Measurements from ENCODE around the gene PHC2.

Gene PHC2

GRCh38 chr1:33420870-33421775 lies 9.8 kb downstream of the PHC2 start:
- DNase-seq = no peak

- no peak for DNase-seq
Measured at GRCh38 chr1:33418811-33419210, 12.1 kb downstream of the PHC2 start.

- no peak for DNase-seq
Measured at GRCh38 chr1:33414879-33415278, 16.0 kb downstream of the PHC2 start.

- DNase-seq = no peak
Measured at GRCh38 chr1:33410091-33410701, 20.7 kb downstream of the PHC2 start.

- DNase-seq = no peak
Measured at GRCh38 chr1:33408093-33408436, 22.8 kb downstream of the PHC2 start.

GRCh38 chr1:33407352-33408092 lies 23.4 kb downstream of the PHC2 start:
- no peak for DNase-seq

GRCh38 chr1:33402206-33402605 lies 28.7 kb downstream of the PHC2 start:
- DNase-seq = no peak

GRCh38 chr1:33401471-33401870 lies 29.4 kb downstream of the PHC2 start:
- no peak for DNase-seq

GRCh38 chr1:33400153-33400911 lies 30.6 kb downstream of the PHC2 start:
- no peak for DNase-seq

- no peak for DNase-seq
Measured at GRCh38 chr1:33399375-33399774, 31.5 kb downstream of the PHC2 start.

GRCh38 chr1:33397994-33398393 lies 32.9 kb downstream of the PHC2 start:
- no peak for DNase-seq

GRCh38 chr1:33397125-33397506 lies 33.8 kb downstream of the PHC2 start:
- no peak for DNase-seq

GRCh38 chr1:33396188-33397124 lies 34.4 kb downstream of the PHC2 start:
- DNase-seq = no peak

- no peak for DNase-seq
Measured at GRCh38 chr1:33394770-33395169, 36.1 kb downstream of the PHC2 start.

- no peak for DNase-seq
Measured at GRCh38 chr1:33393991-33394390, 36.9 kb downstream of the PHC2 start.

GRCh38 chr1:33393524-33393923 lies 37.4 kb downstream of the PHC2 start:
- DNase-seq = no peak

- no peak for DNase-seq
Measured at GRCh38 chr1:33392639-33393038, 38.3 kb downstream of the PHC2 start.

GRCh38 chr1:33392206-33392605 lies 38.7 kb downstream of the PHC2 start:
- no peak for DNase-seq

- no peak for DNase-seq
Measured at GRCh38 chr1:33391343-33392078, 39.4 kb downstream of the PHC2 start.

GRCh38 chr1:33390542-33390941 lies 40.4 kb downstream of the PHC2 start:
- DNase-seq = no peak
